Endothelial cell (in vitro differentiated cells): ENCODE data around the gene KIAA1217. TPM values are rescaled to one million over a fixed set of nuclear protein-coding genes. Genes with fewer than 3 reads are reported as not detected.

Experiments used
- DNase-seq: peaks from one replicate; pipeline ENCODE4 v3.0.0; 2021; ENCODE audit warnings: low spot score
- H3K27ac Mint-ChIP-seq: one replicate; pipeline ENCODE4 v1.8.0; 2021; ENCODE audit warnings: mixed read lengths, inconsistent platforms; ENCODE audit not compliant: unreplicated experiment
- H3K27me3 Mint-ChIP-seq: one replicate; pipeline ENCODE4 v1.8.0; 2021; ENCODE audit warnings: mild to moderate bottlenecking, moderate library complexity, mixed read lengths, inconsistent platforms; ENCODE audit not compliant: unreplicated experiment
- H3K36me3 Mint-ChIP-seq: one replicate; pipeline ENCODE4 v1.8.0; 2021; ENCODE audit warnings: mild to moderate bottlenecking, low read depth, mixed read lengths, inconsistent platforms; ENCODE audit not compliant: unreplicated experiment
- H3K4me1 Mint-ChIP-seq: one replicate; pipeline ENCODE4 v1.8.0; 2021; ENCODE audit warnings: mild to moderate bottlenecking, mixed read lengths, inconsistent platforms; ENCODE audit not compliant: unreplicated experiment
- H3K4me3 Mint-ChIP-seq: one replicate; pipeline ENCODE4 v1.8.0; 2021; ENCODE audit warnings: mild to moderate bottlenecking, mixed read lengths, inconsistent platforms; ENCODE audit not compliant: unreplicated experiment
- H3K9me3 Mint-ChIP-seq: one replicate; pipeline ENCODE4 v1.8.0; 2021; ENCODE audit warnings: mixed read lengths, inconsistent platforms; ENCODE audit not compliant: unreplicated experiment
- long read RNA-seq: library from polyadenylated mRNA; unstranded; transcript quantifications from one replicate; pipeline ENCODE4 v2.0.0, GENCODE V29; 2020; ENCODE audit not compliant: unreplicated experiment
- total RNA-seq: library from RNA; stranded (reverse); fragmentation: NEBNext Ultra II Directional; extraction: Animal tissue kit (Norgen Biotek cat#: 25700); gene quantifications from one replicate; pipeline ENCODE4 v1.2.1, GENCODE V29; 2021; ENCODE audit not compliant: unreplicated experiment
- TF ChIP-seq, protein P1 (sequence below): fragments of 200-600 bp; sonication (generic); IDR thresholded peaks from one replicate; pipeline ENCODE4 v1.5.0; 2021; ENCODE audit warnings: antibody characterized with exemption; ENCODE audit not compliant: unreplicated experiment

Gene KIAA1217, protein sequence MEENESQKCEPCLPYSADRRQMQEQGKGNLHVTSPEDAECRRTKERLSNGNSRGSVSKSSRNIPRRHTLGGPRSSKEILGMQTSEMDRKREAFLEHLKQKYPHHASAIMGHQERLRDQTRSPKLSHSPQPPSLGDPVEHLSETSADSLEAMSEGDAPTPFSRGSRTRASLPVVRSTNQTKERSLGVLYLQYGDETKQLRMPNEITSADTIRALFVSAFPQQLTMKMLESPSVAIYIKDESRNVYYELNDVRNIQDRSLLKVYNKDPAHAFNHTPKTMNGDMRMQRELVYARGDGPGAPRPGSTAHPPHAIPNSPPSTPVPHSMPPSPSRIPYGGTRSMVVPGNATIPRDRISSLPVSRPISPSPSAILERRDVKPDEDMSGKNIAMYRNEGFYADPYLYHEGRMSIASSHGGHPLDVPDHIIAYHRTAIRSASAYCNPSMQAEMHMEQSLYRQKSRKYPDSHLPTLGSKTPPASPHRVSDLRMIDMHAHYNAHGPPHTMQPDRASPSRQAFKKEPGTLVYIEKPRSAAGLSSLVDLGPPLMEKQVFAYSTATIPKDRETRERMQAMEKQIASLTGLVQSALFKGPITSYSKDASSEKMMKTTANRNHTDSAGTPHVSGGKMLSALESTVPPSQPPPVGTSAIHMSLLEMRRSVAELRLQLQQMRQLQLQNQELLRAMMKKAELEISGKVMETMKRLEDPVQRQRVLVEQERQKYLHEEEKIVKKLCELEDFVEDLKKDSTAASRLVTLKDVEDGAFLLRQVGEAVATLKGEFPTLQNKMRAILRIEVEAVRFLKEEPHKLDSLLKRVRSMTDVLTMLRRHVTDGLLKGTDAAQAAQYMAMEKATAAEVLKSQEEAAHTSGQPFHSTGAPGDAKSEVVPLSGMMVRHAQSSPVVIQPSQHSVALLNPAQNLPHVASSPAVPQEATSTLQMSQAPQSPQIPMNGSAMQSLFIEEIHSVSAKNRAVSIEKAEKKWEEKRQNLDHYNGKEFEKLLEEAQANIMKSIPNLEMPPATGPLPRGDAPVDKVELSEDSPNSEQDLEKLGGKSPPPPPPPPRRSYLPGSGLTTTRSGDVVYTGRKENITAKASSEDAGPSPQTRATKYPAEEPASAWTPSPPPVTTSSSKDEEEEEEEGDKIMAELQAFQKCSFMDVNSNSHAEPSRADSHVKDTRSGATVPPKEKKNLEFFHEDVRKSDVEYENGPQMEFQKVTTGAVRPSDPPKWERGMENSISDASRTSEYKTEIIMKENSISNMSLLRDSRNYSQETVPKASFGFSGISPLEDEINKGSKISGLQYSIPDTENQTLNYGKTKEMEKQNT (N-terminal part only)
- total RNA-seq: 70.8 TPM
- long read RNA-seq, partial matches to known transcripts: 3 of 6 reads
- long read RNA-seq, other reads (novel, unspliced or antisense): 3 of 6 reads

DNA sequence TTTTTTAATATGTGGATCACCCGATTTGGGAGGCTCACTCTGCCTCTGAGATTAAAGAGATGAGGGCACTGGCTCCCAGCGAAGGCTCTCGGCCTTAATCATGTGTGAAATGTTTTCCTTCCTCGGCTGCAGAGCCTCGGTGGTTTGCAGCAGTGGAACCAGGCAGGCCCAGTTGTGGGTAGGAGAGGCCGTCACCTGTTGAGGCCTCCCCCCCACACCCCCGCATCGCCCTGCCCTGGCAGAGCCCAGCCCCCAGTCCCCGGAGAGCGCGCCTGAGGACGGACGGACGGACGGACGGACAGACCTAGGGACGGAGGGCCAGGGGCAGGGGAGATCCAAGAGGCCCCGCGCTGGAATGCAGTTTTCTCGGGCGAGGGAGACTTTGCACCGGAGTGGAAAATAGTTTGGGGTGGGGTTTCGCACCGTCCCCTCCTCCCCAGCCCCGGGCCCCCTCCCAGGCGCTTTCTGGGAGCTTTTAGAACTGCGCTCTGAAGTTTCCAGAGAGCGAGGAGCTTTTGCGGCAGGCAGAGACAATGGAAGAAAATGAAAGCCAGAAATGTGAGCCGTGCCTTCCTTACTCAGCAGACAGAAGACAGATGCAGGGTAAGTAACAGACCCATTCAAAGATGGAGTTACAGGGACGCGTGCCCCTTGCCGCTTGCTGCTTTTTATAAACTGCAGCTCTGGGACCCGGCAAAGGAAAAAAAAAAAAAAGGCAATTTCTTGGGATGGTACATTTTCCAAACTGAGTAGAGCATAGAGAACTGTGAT is at the start of gene KIAA1217:
Gene KIAA1217 (plus strand): TSS at position 478 of the 771 bp plus-strand sequence. CDS start 56 bp downstream, at position 534.
- H3K36me3 Mint-ChIP-seq: peaks cover 17% of the 10 kb centered on the region
- H3K4me1 Mint-ChIP-seq: peaks cover 64% of the 10 kb centered on the region
- H3K27ac Mint-ChIP-seq: peak within 1 kb of the TSS; percentile 100
- TF ChIP-seq, protein P1, sequence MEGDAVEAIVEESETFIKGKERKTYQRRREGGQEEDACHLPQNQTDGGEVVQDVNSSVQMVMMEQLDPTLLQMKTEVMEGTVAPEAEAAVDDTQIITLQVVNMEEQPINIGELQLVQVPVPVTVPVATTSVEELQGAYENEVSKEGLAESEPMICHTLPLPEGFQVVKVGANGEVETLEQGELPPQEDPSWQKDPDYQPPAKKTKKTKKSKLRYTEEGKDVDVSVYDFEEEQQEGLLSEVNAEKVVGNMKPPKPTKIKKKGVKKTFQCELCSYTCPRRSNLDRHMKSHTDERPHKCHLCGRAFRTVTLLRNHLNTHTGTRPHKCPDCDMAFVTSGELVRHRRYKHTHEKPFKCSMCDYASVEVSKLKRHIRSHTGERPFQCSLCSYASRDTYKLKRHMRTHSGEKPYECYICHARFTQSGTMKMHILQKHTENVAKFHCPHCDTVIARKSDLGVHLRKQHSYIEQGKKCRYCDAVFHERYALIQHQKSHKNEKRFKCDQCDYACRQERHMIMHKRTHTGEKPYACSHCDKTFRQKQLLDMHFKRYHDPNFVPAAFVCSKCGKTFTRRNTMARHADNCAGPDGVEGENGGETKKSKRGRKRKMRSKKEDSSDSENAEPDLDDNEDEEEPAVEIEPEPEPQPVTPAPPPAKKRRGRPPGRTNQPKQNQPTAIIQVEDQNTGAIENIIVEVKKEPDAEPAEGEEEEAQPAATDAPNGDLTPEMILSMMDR: no peak
- DNase-seq: peak; percentile 48
- H3K9me3 Mint-ChIP-seq: no peaks in the 10 kb centered on the region
- peaks cover 16% of the 10 kb centered on the region for H3K27me3 Mint-ChIP-seq
- H3K4me3 Mint-ChIP-seq: peak within 1 kb of the TSS; percentile 97

DNA sequence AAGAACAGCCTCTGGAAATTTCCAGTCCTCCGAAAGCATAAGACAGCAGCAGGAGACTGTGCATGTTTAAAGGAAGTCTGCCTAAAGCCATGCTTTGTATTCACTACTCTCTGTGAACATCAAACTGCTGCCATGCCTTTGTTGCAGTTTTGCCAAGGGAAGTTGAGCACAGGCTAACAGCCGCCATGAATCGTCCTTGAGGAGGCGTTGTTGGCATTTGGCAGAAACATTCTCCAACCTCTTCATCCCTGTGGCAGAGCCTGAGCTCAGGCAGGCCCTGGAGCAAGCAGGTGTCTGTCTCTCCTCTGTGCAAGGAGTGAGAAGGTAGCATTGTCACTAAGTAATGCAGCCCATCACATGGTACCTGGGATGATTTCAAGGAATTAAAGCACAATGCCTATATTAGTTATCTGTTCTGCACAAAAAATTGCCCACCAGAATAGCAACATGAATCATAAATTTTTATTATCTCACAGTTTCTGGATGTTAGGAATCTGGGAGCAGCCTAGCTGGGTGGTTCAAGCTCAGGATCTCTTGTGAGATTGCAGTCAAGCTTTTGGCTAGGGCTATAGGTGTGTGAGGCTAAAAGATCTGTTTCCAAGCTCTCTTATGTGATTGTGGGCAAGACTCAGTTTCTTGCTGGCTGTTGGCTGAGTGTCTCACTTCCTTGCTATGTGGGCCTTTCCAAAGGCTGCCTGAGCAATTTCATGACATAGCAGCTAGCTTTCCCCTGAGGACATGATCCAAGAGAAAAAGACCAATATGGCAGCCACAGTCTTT is 46.5 kb upstream of the KIAA1217 start:
- H3K4me1 Mint-ChIP-seq: peaks cover 7% of the 10 kb centered on the region
- TF ChIP-seq, protein P1: no peak
- no peak overlapping the region for H3K4me3 Mint-ChIP-seq
- DNase-seq: no peak
- no peak overlapping the region for H3K27ac Mint-ChIP-seq
- no peaks in the 10 kb centered on the region for H3K9me3 Mint-ChIP-seq
- H3K36me3 Mint-ChIP-seq: no peaks in the 10 kb centered on the region
- no peaks in the 10 kb centered on the region for H3K27me3 Mint-ChIP-seq

DNA sequence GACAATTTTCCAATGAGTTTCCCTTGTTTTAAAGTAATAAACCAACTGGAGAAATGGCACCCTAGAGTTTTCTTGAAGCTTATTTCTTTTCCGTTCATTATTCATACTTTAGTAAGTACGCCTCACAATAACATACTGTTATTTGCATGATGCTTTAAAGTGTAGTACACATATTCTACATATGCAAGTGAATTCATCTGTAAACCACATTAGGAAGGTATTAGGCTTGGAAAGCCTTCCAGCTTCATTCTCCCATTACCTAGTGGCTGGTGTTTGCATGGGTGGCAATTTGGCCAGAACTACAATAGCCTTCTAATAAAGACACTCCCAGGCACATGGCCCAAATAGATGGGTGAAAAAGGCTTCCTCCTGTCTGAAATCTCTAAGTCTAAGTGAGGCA is 45.5 kb upstream of the KIAA1217 start:
- TF ChIP-seq, protein P1: no peak
- H3K4me3 Mint-ChIP-seq: no peak overlapping the region
- H3K36me3 Mint-ChIP-seq: no peaks in the 10 kb centered on the region
- no peak for DNase-seq
- no peaks in the 10 kb centered on the region for H3K27me3 Mint-ChIP-seq
- H3K27ac Mint-ChIP-seq: no peak overlapping the region
- peaks cover 9% of the 10 kb centered on the region for H3K4me1 Mint-ChIP-seq
- H3K9me3 Mint-ChIP-seq: no peaks in the 10 kb centered on the region
